GM19372 (cell line): Measurements from ENCODE around the gene GPATCH1.
"Not testable (repeated sequence)": the region's sequence is repeated elsewhere in the genome, so short reads cannot be mapped to it uniquely, and the experiment has no call there.

Experiments used
- ATAC-seq: cut with Tn5 transposase; IDR thresholded peaks from one replicate; pipeline ENCODE4 v1.9.1; 2021; ENCODE audit warnings: mild to moderate bottlenecking, low read depth, moderate library complexity; ENCODE audit not compliant: unreplicated experiment

The GPATCH1 gene

DNA sequence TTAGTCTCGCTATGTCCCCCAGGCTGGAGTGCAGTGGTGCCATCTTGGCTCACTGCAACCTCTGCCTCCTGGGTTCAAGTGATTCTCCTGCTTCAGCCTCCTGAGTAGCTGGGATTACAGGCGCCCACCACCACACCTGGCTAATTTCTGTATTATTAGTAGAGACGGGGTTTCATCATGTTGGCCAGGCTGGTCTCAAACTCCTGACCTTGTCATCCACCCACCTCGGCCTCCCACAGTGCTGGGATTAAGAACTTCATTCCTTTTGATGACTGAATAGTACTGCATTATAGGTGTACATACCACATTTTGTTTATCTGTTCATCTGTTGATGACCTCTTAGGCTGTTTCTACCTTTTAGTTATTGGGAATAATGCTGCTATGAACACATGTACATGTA is 71.6 kb downstream of the GPATCH1 start:
- not testable (repeated sequence) for ATAC-seq

DNA sequence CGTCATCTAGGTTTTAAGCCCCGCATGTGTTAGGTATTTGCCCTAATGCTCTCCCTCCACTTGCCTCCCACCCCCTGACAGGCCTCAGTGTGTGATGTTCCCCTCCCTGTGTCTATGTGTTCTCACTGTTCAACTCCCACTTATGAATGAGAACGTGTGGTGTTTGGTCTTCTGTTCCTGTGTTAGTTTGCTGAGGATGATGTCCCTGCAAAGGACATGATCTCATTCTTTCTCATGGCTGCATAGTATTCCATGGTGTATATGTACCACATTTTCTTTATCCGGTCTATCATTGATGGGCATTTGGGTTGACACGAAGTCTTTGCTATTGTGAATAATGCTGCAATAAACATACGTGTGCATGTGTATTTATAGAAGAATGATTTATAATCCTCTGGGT is 73.3 kb downstream of the GPATCH1 start:
- not testable (repeated sequence) for ATAC-seq

DNA sequence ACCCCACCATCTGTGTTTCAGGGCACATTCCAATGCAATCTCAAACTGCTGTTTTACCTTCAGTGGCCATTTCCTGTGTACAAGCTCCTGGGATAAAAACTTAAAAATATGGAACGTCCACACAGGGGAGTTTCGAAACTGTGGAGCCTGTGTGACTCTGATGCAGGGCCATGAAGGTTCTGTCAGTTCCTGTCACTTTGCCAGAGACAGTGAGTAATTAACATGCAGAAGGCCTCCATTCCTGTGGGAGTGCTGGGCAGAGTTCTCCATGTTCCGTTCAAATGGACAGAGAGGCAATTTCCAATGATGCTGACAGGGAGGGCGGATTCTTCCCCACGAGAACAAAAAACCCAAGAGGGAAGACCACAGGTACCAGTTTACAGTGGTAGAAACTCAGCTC is 75.4 kb downstream of the GPATCH1 start:
- no peak for ATAC-seq

DNA sequence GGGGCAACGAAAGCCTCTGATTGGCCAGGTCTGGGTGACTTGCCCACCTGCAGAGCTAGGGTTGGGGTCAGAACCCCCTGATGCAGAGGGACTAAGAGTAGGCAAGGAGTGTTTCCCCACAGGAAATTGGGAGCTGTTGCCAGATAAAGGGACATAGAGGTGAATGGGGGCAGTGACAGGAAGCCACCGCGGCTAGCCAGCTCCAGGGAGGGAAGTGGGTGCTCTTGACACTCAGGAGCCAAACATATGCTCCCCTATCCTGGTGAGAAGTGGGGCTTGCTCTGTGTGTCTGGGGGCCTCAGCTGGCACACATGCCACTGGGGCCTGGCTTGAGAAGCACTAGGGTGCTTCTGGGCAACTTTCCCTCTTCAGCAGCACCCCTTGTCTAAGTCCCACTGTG is 76.9 kb downstream of the GPATCH1 start:
- no peak for ATAC-seq

DNA sequence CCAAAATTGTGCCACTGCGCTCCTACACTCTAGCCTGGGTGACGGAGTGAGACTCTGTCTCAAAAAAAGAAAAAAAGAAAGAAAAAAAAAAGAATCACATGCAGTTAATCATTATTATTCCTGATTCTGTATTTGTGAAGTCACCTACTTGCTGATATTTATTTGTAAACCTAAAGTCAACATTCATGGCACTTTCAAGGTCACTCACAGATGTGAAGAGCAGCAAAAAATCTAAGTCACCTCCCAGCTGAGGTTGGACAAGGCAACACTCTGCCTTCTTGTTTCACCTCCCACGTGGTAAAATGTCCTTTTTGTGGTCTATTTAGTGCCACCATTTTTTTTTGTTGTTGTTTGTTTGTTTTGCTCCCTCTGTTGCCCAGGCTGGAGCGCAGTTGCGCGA is 77.4 kb downstream of the GPATCH1 start:
- no peak for ATAC-seq

DNA sequence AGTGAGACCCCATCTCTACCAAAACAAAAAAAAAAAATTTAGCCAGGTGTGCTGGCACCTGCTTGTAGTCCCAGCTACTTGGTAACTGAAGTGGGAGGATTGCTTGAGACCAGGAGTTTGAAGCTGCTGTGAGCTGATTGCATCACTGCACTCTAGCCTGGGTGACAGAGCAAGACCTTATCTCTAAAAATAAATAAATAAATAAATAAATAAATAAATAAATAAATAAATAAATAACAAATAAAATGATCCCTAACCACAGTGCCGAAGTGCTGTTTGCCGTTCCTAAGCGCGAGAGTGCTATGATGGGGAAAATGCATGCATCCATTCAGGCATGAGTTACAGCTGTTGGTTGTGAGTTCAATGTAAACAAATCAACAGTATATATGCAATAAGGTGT is 78.2 kb downstream of the GPATCH1 start:
- ATAC-seq = no peak

DNA sequence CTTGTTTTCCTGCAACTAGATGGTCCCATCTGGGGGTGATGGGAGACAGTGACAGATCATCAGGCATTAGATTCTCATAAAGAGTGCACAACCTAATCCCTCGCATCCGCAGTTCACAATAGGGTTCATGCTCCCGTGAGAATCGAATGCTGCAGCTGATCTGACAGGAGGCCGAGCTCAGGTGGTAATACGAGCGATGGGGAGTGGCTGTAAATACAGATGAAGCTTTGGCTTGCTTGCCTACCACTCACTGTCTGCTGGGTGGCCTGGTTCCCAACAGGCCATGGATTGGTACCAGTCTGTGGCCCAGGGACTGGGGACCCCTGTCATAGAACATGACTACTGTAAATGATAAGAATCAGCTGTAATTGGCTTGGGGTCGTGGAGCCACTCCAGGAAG is 78.9 kb downstream of the GPATCH1 start:
- no peak for ATAC-seq

DNA sequence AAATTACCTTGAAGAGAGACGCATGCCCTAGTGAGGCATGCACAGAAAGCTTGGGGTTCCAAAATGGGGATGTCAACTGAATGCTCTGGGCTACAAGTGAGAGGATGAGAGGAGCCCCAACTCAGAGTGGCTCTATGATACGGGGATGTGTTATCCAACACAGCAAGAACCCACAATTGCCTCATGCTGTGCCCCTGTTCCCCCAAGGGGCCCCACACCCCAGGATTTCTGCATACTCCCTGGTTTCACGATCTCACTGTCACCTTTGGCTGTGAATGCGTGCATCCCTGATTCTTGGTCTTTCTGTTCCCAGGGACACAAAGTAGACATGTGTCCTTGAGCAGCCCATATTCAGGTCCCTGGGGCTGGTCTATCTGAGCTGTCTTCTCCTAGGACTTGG is 80.2 kb downstream of the GPATCH1 start:
- no peak for ATAC-seq

DNA sequence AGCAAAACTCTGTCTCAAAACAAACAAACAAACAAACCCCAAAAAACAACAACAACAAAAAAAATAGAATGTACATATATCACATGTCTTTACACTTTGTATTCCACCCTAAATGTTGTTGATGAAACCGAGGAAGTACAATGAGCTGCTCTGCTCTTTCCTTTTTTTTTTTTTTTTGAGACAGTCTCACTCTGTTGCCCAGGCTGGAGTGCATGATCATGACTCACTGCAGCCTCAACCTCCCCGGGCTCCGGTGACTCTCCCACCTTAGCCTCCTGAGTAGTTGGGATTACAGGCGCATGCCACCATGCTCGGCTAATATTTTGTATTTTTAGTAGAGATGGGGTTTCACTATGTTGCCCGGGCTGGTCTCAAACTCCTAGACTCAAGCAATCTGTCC is 82.5 kb downstream of the GPATCH1 start:
- no peak for ATAC-seq

DNA sequence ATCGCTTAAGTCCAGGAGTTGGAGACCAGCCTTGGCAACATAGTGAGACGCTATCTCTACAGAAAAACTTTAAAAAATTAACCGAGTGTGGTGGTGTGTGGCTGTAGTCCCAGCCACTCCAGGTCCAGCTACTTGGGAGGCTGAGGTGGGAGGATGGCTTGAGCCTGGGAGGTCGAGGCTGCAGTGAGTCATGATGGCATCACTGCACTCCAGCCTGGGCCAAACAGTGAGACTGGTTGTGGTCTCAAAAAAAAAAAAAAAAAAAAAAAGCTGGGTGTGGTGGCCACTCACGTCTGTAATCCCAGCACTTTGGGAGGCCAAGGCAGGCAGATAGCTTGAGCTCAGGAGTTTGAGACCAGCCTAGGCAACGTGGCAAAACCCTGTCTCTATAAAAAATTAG is 85.1 kb downstream of the GPATCH1 start:
- not testable (repeated sequence) for ATAC-seq

DNA sequence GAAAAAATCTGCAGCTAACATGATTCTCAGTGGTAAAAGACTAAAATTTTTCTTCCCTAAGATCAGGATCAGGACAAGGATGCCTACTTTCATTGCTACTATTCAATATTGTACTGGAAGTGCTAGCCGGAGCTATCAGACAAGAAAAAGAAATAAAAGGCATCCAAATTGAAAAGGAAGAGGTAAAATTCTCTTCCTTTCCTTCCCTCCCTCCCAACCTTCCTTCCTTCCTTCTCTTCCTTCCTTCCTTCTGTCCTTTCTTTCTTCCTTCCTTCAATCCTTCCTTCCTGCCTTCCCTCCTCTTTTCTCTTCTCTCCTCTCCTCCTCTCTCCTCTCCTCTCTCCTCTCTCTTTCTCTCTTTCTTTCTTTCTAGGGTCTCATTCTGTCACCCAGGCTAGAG is 86.5 kb downstream of the GPATCH1 start:
- ATAC-seq = no peak

DNA sequence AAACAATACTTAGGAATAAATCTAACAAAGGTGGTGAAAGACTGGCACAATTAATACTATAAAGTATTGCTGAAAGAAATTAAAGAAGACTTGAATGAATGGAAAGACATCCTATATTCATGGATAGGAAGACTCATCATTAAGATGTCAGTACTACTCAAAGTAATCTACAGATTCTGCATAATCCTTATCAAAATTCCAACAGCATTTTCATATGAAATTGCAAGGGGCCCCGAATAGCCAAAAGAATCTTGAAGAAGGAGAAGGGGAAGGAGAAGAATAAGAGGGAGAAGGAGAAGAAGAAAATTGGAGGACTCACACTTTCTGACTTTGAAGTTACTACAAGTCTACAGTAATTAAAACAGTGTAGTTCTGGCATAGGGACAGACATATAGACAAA is 87.5 kb downstream of the GPATCH1 start:
- ATAC-seq = no peak

DNA sequence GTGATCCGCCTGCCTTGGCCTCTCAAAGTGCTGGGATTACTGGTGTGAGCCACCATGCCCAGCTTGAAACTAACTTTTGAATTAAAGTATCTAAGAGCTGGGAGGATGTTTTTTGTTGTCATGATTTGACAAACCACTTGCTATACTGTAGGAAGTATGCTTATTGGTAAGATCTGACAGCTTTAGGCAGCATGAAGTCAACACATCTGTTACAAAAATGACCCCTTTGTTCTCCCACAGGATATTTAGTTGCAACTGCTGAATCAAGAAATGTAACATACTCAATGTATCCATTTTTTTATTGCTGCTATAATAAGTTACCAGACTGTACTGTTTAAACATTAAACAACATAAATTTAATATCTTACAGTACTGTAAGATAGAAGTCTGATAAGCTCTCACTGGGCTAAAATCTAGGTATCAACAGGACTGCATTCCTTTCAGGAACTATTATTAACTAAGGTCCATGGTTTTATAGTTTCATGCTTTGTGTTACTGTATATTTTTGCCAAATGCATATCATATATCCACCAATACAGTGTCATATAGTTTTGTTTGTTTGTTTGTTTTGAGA is 90.3 kb downstream of the GPATCH1 start:
- no peak for ATAC-seq

DNA sequence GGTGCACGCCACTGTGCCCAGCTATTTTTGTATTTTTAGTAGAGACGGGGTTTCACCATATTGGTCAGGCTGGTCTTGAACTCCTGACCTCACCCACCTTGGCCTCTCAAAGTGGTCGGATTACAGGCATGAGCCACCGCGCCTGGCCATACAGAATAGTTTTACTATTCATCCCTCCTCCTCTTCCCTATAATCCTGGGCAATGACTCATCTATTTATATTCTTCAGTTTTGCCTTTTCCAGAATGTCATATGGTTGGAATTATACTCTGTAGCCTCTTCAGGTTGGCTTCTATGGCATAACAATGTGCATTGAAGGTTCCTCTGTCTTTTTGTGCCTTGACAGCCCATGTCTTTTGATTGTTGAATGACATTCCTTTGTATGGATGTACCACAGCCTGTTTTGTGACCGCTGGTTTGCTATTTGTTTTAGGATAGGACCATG is 91.0 kb downstream of the GPATCH1 start:
- no peak for ATAC-seq

DNA sequence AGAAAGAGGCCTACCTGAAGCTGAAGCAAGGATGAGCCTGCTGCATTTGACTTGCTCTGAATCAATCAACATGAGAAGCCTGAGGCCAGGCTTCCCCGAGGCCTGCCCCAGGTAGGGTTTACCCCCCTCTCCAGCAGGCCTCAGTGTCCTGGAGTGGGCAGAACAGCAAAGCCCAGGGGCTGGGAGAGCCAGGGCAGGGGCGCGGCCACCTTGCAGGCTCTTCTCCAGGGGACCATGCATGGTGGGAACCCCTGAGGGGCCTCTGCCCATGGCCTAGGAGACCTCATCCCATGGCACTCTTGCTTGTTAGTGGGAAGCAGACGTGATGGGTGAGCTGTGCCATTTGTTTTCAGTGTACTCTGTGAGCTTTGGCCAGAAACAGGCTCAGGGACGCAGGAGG is 93.2 kb downstream of the GPATCH1 start:
- ATAC-seq = no peak

DNA sequence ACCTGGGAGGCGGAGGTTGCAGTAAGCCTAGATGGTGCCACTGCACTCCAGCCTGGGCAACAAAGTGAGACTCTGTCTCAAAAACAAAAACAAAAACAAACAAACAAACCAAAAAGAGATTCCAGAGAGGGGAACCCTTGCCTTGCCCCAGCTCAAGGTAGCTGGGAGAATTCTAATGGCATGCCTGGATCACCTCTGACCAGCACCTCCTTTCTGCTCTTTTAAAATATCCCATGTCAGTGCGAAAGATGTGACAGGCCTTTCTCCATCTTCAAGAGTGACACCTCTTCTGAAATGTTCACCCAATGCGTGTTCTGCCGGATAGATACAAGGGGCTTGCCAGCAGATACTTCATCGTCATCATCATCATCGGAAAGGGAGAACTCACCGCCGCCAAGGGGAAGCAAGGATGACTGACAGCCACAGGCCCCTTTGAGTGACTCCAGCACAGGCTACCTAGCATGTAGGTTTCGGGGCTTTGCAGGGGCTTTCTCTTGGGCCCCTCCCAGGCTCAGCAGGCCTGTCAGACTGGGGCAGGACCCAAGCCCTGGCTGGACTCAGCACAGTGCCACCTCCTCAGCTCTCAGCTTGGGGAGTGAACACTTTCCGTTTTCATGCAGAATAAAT is 94.3 kb downstream of the GPATCH1 start:
- ATAC-seq = no peak

DNA sequence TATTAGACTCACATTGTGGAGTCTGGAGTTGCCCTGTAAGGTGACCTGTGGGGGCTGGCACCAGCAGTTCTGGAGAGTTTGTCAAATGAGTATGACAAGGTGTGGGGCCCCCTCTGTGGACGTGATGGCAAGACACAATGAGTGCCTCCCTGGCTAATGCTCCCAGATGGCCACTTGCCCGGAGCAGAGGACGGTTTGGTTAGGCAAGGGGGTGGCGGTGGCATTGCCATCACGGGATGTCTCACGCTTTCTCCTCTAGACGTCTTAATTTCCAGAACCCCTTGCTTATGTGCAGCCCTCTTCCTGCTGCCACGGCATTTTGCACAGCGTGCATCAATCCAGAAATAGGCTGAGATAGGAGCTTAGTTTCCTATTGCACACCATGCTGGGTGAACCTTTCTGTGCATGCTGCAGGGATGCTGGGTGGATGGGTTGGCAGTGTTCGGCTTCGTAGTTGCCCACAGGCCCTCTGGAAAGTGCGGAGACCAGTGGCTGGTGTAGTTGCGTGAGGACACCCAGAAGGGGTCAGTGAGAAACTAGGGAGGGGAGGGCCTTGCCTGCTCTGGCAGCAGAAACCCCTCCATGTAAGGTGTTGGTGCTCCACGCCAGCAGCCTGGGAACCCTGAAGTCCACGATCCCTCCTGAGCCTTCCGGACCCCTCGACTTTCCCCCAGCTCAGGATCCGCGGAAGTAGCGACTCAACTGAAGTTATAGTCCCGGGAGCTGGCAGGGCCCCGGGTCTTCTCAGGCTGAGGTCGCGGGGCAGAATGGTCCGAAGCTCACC is 95.1 kb downstream of the GPATCH1 start:
- ATAC-seq = no peak

DNA sequence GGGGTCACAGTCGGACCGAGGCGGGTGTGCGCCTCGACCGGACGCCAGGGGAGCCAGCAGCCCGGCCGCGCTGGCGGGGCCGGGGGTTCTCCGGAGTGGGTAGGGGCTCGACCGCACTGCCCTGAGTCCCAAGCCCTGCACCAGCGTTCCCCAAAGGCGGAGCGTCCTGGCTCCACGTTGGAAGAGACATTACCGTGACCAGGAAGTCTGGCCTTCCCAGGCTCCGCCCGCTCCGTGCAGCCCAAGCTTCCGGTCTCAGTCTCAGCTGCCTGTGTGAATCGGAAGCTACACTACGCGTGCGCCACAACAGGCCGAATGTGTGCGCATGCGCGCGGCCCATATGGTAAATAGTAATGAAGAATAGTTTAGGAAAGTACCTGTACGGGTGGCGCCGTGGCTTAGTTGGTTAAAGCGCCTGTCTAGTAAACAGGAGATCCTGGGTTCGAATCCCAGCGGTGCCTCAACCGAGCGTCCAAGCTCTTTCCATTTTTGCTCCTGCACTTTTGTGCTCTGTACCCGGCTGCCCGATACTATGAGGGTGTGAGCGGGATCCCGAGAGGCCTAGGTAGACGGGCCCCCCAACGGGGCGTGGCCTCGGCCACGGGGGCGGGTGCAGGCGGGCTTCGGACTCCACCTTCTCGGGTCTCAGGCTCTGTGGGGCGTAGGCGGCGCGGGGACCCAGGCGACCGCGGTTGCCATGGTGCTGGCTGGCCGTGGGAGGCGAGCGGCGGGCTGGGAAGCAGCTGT is 95.9 kb downstream of the GPATCH1 start:
- ATAC-seq = peak; percentile 78

DNA sequence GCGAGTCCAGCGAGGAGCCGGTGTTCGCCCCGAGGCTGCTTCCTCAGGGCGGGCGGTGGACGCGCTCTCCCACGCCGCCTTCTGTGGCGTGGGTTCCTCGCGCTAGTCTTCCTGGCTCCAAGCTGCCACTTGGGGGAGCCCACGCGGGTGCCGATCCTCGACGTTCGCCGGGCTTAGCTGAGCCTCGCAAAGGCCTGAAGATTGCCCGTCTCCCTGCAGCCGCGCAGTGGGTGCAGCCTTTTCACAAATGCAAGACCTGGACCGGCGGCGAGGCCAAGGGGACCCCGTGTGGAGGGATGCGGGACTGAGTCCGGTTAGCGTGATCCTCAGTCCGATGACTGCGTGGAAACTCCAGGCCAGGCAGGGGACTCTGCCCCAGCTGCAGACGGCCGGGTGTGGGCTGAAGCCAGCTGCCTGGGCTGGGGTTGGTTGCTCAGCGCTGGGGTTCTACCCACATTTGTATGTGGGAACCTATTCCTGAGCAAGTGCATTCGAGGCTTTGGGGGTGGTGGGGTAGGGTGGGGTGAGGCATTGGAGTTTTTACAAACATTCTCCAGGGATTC is 96.5 kb downstream of the GPATCH1 start:
- no peak for ATAC-seq
